A549 (cell line): ENCODE data around the gene CRYZL1. TPM values are rescaled to one million over a fixed set of nuclear protein-coding genes. Genes with fewer than 3 reads are reported as not detected.

Source experiments
- ATAC-seq, 2 experiments: fragments of 200-7000 bp in 1 of 2; fragments of >200 bp in 1 of 2; cut with Nextera tagmentation in 1 of 2; cut with Tn5 transposase in 1 of 2; 3 replicates each; pipeline versions ENCODE4 v1.8.0 to v1.9.1; 2018 to 2020; ENCODE audit warnings: mild to moderate bottlenecking in 1 of 2, moderate library complexity in 1 of 2
- CTCF ChIA-PET: fragments of 300-600 bp; sonication (Branson Sonifier 250); formaldehyde crosslinking; extraction: SDS; loops from one replicate; lab custom pipeline; 2021; ENCODE audit warnings: antibody characterized with exemption, inconsistent platforms; lab: Yijun Ruan, JAX
- POLR2A ChIA-PET: fragments of 350-600 bp; formaldehyde crosslinking; extraction: SDS; loops from one replicate; lab custom pipeline; 2021; ENCODE audit warnings: antibody characterized with exemption, inconsistent platforms; lab: Yijun Ruan, JAX
- DNase-seq, 2 experiments: peaks; one replicate each; pipeline versions ENCODE4 v3.0.0 to v3.0.0-alpha.2; 2011 to 2016; ENCODE audit warnings: low read depth in 1 of 2, low spot score in 1 of 2
- FAIRE-seq: peaks from 2 replicates; lab custom pipeline; 2011; peaks lifted over from hg19 to GRCh38; lab: Jason Lieb, UNC
- H3K27ac ChIP-seq, 2 experiments: fragments of >200 bp; sonication (Bioruptor Twin); formaldehyde crosslinking; 3 replicates each; pipeline ENCODE4 v1.5.1; 2016 to 2017
- H3K4me1 ChIP-seq: fragments of >200 bp; sonication (Bioruptor Twin); formaldehyde crosslinking; 3 replicates; pipeline ENCODE4 v1.6.1; 2016
- H3K4me2 ChIP-seq: fragments of >200 bp; sonication (Bioruptor Twin); formaldehyde crosslinking; 3 replicates; pipeline ENCODE4 v1.6.1; 2016
- H3K4me3 ChIP-seq: fragments of >200 bp; sonication (Bioruptor Twin); formaldehyde crosslinking; 3 replicates; pipeline ENCODE4 v1.5.1; 2016
- H3K9me3 ChIP-seq: fragments of >200 bp; sonication (Bioruptor Twin); formaldehyde crosslinking; 3 replicates; pipeline ENCODE4 v1.6.1; 2016
- CBX2 ChIP-seq: fragments of 200-600 bp; sonication (generic); IDR thresholded peaks from 2 replicates; pipeline ENCODE4 v1.6.1; 2016; ENCODE audit warnings: low read depth, mild to moderate bottlenecking, borderline replicate concordance
- CBX8 ChIP-seq: fragments of 200-600 bp; sonication (generic); IDR thresholded peaks from 2 replicates; pipeline ENCODE4 v1.6.1; 2016
- EHF ChIP-seq: fragments of 250-450 bp; sonication (Bioruptor Pico); IDR thresholded peaks from 2 replicates; pipeline ENCODE4 v1.5.0; 2020; ENCODE audit warnings: mild to moderate bottlenecking
- EP300 ChIP-seq, 2 experiments: fragments of >200 bp; sonication (Bioruptor Twin); formaldehyde crosslinking; IDR thresholded peaks; 2 replicates in 1 of 2; 3 replicates in 1 of 2; pipeline ENCODE4 v1.6.1; 2016 to 2017
- ESRRA ChIP-seq: fragments of 150-350 bp; IDR thresholded peaks from 2 replicates; pipeline ENCODE4 v1.6.1; 2014; ENCODE audit warnings: mild to moderate bottlenecking, low read length, borderline replicate concordance
- FOSB ChIP-seq: fragments of 250-450 bp; sonication (Bioruptor Pico); IDR thresholded peaks from 2 replicates; pipeline ENCODE4 v1.5.0; 2020; ENCODE audit warnings: mild to moderate bottlenecking, moderate library complexity
- FOSL2 ChIP-seq, 2 experiments: fragments of 450-650 bp in 1 of 2; fragments of >200 bp in 1 of 2; sonication (Bioruptor Twin) in 1 of 2; formaldehyde crosslinking; IDR thresholded peaks; 2 replicates each; pipeline versions ENCODE4 v1.5.0 to v1.6.1; 2016 to 2020; ENCODE audit warnings: mild to moderate bottlenecking in 1 of 2, moderate library complexity in 1 of 2
- FOXS1 ChIP-seq: fragments of 250-450 bp; sonication (Bioruptor Pico); IDR thresholded peaks from 2 replicates; pipeline ENCODE4 v1.5.0; 2020; ENCODE audit warnings: mild to moderate bottlenecking, moderate library complexity
- HDAC2 ChIP-seq: fragments of 200-600 bp; sonication (generic); IDR thresholded peaks from 2 replicates; pipeline ENCODE4 v1.6.1; 2016
- HEYL ChIP-seq: fragments of 250-450 bp; sonication (Bioruptor Pico); IDR thresholded peaks from 2 replicates; pipeline ENCODE4 v1.8.0; 2021; ENCODE audit warnings: mild to moderate bottlenecking, moderate library complexity
- HOXA7 ChIP-seq: fragments of 250-450 bp; sonication (Bioruptor Pico); IDR thresholded peaks from 2 replicates; pipeline ENCODE4 v1.5.0; 2020; ENCODE audit warnings: mild to moderate bottlenecking, moderate library complexity
- HOXB5 ChIP-seq: fragments of 250-450 bp; sonication (Bioruptor Pico); IDR thresholded peaks from 2 replicates; pipeline ENCODE4 v1.5.0; 2020; ENCODE audit warnings: mild to moderate bottlenecking, moderate library complexity
- JUN ChIP-seq, 2 experiments: fragments of >200 bp; sonication (Bioruptor Twin); formaldehyde crosslinking; IDR thresholded peaks; 2 replicates in 1 of 2; 3 replicates in 1 of 2; pipeline ENCODE4 v1.6.1; 2016 to 2017
- KDM1A ChIP-seq: fragments of 200-600 bp; sonication (generic); IDR thresholded peaks from 2 replicates; pipeline ENCODE4 v1.6.1; 2016; ENCODE audit warnings: low read depth, mild to moderate bottlenecking
- KDM5A ChIP-seq: fragments of 200-600 bp; sonication (generic); IDR thresholded peaks from 2 replicates; pipeline ENCODE4 v1.6.1; 2016; ENCODE audit warnings: antibody characterized with exemption, mild to moderate bottlenecking
- MYC ChIP-seq: IDR thresholded peaks from 2 replicates; pipeline ENCODE4 v1.6.1; 2012; ENCODE audit warnings: mild to moderate bottlenecking, inconsistent platforms, low read length, improper control_type of control experiment, borderline replicate concordance
- POLR2AphosphoS2 ChIP-seq: conservative IDR thresholded peaks from 2 replicates; pipeline ENCODE4 v1.6.1; 2012; ENCODE audit warnings: low read length, improper control_type of control experiment, inconsistent platforms
- RARB ChIP-seq: fragments of 250-450 bp; sonication (Bioruptor Pico); IDR thresholded peaks from 2 replicates; pipeline ENCODE4 v1.8.0; 2021; ENCODE audit warnings: mild to moderate bottlenecking, moderate library complexity
- RCOR1 ChIP-seq: fragments of 150-350 bp; IDR thresholded peaks from 2 replicates; pipeline ENCODE4 v1.6.1; 2014; ENCODE audit warnings: antibody characterized with exemption, low read length, low read depth
- REST ChIP-seq: fragments of 200-600 bp; sonication (generic); IDR thresholded peaks from 2 replicates; pipeline ENCODE4 v1.6.1; 2016; ENCODE audit warnings: antibody characterized with exemption, mild to moderate bottlenecking, moderate library complexity
- RFX5 ChIP-seq: fragments of 450-650 bp; IDR thresholded peaks from 2 replicates; pipeline ENCODE4 v1.7.1; 2014; ENCODE audit warnings: antibody characterized with exemption, mild to moderate bottlenecking, moderate library complexity
- TP53 ChIP-seq: fragments of 250-450 bp; sonication (Bioruptor Pico); IDR thresholded peaks from 2 replicates; pipeline ENCODE4 v1.5.0; 2021; ENCODE audit warnings: mild to moderate bottlenecking, moderate library complexity
- WGBS: methylation state at CpG from one replicate; pipeline ENCODE4 v1.1.6; 2017; ENCODE audit errors: missing lambda C conversion rate; 5-methylcytosine and 5-hydroxymethylcytosine counted together
- polyA plus RNA-seq, 4 experiments: library from polyadenylated mRNA; depleted of rRNA in 3 of 4; stranded (reverse); fragments of >200 nt; fragmentation: RNase III in 1 of 4; extraction: RNeasy Plus Mini Kit Qiagen cat#74134 plus additional on column Dnase treatment in 1 of 4; gene quantifications; 2 replicates in 3 of 4; 3 replicates in 1 of 4; pipeline ENCODE4 v1.2.3, GENCODE V29; 2011 to 2017
- TF ChIP-seq, protein P1 (sequence below): fragments of 150-350 bp; IDR thresholded peaks from 2 replicates; pipeline ENCODE4 v1.6.1; 2014; ENCODE audit warnings: low read depth, mild to moderate bottlenecking, low read length

The CRYZL1 gene
- polyA plus RNA-seq, 2 of the 4 experiments (the other 2 are of a cell fraction): 15.2 to 38.9 TPM

- TF ChIP-seq REST (no peak), CBX8 (no peak)
Observed at GRCh38 chr21:33688353-33688752, 46.8 kb upstream of the CRYZL1 start (continued).

DNA sequence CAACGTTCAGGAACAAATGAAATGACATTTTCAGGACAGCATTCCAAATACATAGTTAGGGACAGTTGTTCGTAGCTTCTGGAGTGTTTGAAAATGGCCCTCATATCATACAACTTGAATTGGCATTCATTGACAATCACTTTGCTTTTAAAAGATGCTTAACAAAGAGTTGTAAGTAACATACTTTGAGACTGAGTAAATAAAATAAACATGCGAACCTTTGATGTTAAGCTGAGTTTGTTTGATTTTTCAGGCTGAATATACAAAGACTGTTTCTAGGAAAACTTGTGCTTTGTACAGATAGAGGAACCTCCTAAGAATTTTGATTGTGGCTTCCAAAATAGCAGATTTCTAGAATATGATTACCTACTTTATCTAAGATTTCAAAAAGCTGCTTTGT lies 46.1 kb upstream of the CRYZL1 start:
- 42% methylated on average over 3 of the region's 3 CpGs for WGBS
- H3K27ac ChIP-seq: no peak overlapping the region
- ATAC-seq: no peak
- ChIA-PET CTCF (no interaction called here), POLR2A (no interaction called here)
- no peak for DNase-seq
- no peaks in the 10 kb centered on the region for H3K9me3 ChIP-seq
- no peak for FAIRE-seq
- TF ChIP-seq MYC (no peak), REST (no peak), ESRRA (no peak), FOXS1 (CRISPR knock-in tag) (no peak), KDM5A (no peak), RCOR1 (no peak), POLR2AphosphoS2 (no peak), CBX2 (no peak), RFX5 (no peak), JUN (IDR thresholded peaks at IDR 0.05) (no peak), EP300 (IDR thresholded peaks at IDR 0.05) (no peak), CBX8 (no peak)
- TF ChIP-seq, protein P1, sequence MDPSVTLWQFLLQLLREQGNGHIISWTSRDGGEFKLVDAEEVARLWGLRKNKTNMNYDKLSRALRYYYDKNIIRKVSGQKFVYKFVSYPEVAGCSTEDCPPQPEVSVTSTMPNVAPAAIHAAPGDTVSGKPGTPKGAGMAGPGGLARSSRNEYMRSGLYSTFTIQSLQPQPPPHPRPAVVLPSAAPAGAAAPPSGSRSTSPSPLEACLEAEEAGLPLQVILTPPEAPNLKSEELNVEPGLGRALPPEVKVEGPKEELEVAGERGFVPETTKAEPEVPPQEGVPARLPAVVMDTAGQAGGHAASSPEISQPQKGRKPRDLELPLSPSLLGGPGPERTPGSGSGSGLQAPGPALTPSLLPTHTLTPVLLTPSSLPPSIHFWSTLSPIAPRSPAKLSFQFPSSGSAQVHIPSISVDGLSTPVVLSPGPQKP: no peak
- H3K4me2 ChIP-seq: 0 out of 3 replicates have a peak overlapping the region, but pooled peaks have one; percentile 15
- H3K4me1 ChIP-seq: peaks cover 50% of the 10 kb centered on the region
- no peak overlapping the region for H3K4me3 ChIP-seq

GRCh38 chr21:33686386-33686785 lies 44.8 kb upstream of the CRYZL1 start:
- H3K27ac ChIP-seq: peak overlapping the region in 1 of 2 experiments; percentile 49; a peak in 2 of 6 replicates
- peaks cover 52% of the 10 kb centered on the region for H3K4me1 ChIP-seq
- POLR2A ChIA-PET: no interaction called here
- TF ChIP-seq TP53 (CRISPR knock-in tag) (no peak), HEYL (CRISPR knock-in tag) (no peak), HDAC2 (no peak), HOXA7 (CRISPR knock-in tag) (no peak), EHF (CRISPR knock-in tag) (no peak), FOSB (no peak), HOXB5 (CRISPR knock-in tag) (no peak), KDM1A (no peak), RCOR1 (no peak), RARB (CRISPR knock-in tag) (no peak), FOSL2 (IDR thresholded peaks at IDR 0.05) (no peak), FOSL2 (CRISPR knock-in tag; IDR thresholded peaks at IDR 0.05) (no peak), CBX8 (no peak)
- TF ChIP-seq, protein P1: no peak
- ATAC-seq (no peak), DNase-seq (no peak), FAIRE-seq (no peak)
- H3K9me3 ChIP-seq: no peaks in the 10 kb centered on the region
- H3K4me2 ChIP-seq: peak overlapping the region; percentile 62
- no peak overlapping the region for H3K4me3 ChIP-seq
- WGBS: 93% methylated on average over 3 of the region's 3 CpGs
- CTCF ChIA-PET: no interaction called here
